Activated naive CD8-positive, alpha-beta T cell treated with anti-CD3 and anti-CD28 coated beads for 36 hours (primary cell): Measurements from ENCODE around the gene INSM1. TPM values are rescaled to one million over a fixed set of nuclear protein-coding genes. Genes with fewer than 3 reads are reported as not detected.

Experiments
- DNase-seq: peaks from one replicate; pipeline ENCODE4 v3.0.0; 2021
- H3K27ac Mint-ChIP-seq: one replicate; pipeline ENCODE4 v1.8.0; 2022; ENCODE audit warnings: mild to moderate bottlenecking, moderate library complexity, mixed read lengths
- H3K27me3 Mint-ChIP-seq: one replicate; pipeline ENCODE4 v1.8.0; 2022; ENCODE audit warnings: mild to moderate bottlenecking, mixed read lengths
- H3K36me3 Mint-ChIP-seq: one replicate; pipeline ENCODE4 v1.8.0; 2021; ENCODE audit warnings: mild to moderate bottlenecking, mixed read lengths
- H3K4me1 Mint-ChIP-seq: one replicate; pipeline ENCODE4 v1.8.0; 2021; ENCODE audit warnings: mixed read lengths
- H3K4me3 Mint-ChIP-seq: one replicate; pipeline ENCODE4 v1.8.0; 2022; ENCODE audit warnings: mild to moderate bottlenecking, moderate library complexity, mixed read lengths
- H3K9me3 Mint-ChIP-seq: one replicate; pipeline ENCODE4 v1.8.0; 2022; ENCODE audit warnings: mixed read lengths
- total RNA-seq, 2 experiments: library from RNA; stranded (reverse); gene quantifications; one replicate each; pipeline ENCODE4 v1.2.3, GENCODE V29; 2021

Gene INSM1
- total RNA-seq = under 1 TPM; 0.19 to 0.34 TPM

- peak; percentile 7 for DNase-seq
- Mint-ChIP-seq H3K9me3 (no peaks in the 10 kb centered on the region), H3K27ac (no peak within 1 kb of the TSS), H3K4me1 (peaks cover 15% of the 10 kb centered on the region), H3K36me3 (no peaks in the 10 kb centered on the region), H3K4me3 (peak within 1 kb of the TSS; percentile 55), H3K27me3 (peaks cover 81% of the 10 kb centered on the region)
These were observed at the start of gene INSM1 for GRCh38 chr20:20367575-20368417. Gene INSM1, plus strand, starts transcription at chr20:20368104. Its CDS starts 164 bp downstream, at chr20:20368268.

- no peaks in the 10 kb centered on the region for H3K27me3 Mint-ChIP-seq
- H3K4me1 Mint-ChIP-seq = no peaks in the 10 kb centered on the region
- no peak overlapping the region for H3K27ac Mint-ChIP-seq
- DNase-seq = no peak
- no peaks in the 10 kb centered on the region for H3K36me3 Mint-ChIP-seq
- no peak overlapping the region for H3K4me3 Mint-ChIP-seq
- H3K9me3 Mint-ChIP-seq = peaks cover 2% of the 10 kb centered on the region
These were observed 49.3 kb upstream of the INSM1 start for GRCh38 chr20:20318365-20319161.

GRCh38 chr20:20321134-20321533, 46.8 kb upstream of the INSM1 start:
- Mint-ChIP-seq H3K9me3 (peaks cover 2% of the 10 kb centered on the region), H3K4me3 (no peak overlapping the region), H3K4me1 (no peaks in the 10 kb centered on the region), H3K27me3 (no peaks in the 10 kb centered on the region), H3K27ac (no peak overlapping the region), H3K36me3 (no peaks in the 10 kb centered on the region)
- DNase-seq = no peak

- H3K4me1 Mint-ChIP-seq = no peaks in the 10 kb centered on the region
- no peak overlapping the region for H3K4me3 Mint-ChIP-seq
- H3K27me3 Mint-ChIP-seq = no peaks in the 10 kb centered on the region
- DNase-seq = no peak
- H3K27ac Mint-ChIP-seq = no peak overlapping the region
- no peaks in the 10 kb centered on the region for H3K36me3 Mint-ChIP-seq
- H3K9me3 Mint-ChIP-seq = peaks cover 2% of the 10 kb centered on the region
These were observed 46.0 kb upstream of the INSM1 start for GRCh38 chr20:20321917-20322316.

GRCh38 chr20:20322912-20323311, 45.0 kb upstream of the INSM1 start:
- no peaks in the 10 kb centered on the region for H3K36me3 Mint-ChIP-seq
- peaks cover 5% of the 10 kb centered on the region for H3K27me3 Mint-ChIP-seq
- H3K4me1 Mint-ChIP-seq = no peaks in the 10 kb centered on the region
- no peak overlapping the region for H3K4me3 Mint-ChIP-seq
- H3K9me3 Mint-ChIP-seq = peaks cover 2% of the 10 kb centered on the region
- DNase-seq = no peak
- no peak overlapping the region for H3K27ac Mint-ChIP-seq

- Mint-ChIP-seq H3K4me1 (no peaks in the 10 kb centered on the region), H3K27ac (no peak overlapping the region), H3K36me3 (no peaks in the 10 kb centered on the region), H3K27me3 (peaks cover 5% of the 10 kb centered on the region), H3K9me3 (no peaks in the 10 kb centered on the region), H3K4me3 (no peak overlapping the region)
- DNase-seq = no peak
These were observed 40.2 kb upstream of the INSM1 start for GRCh38 chr20:20327746-20328145.

GRCh38 chr20:20329564-20329963, 38.3 kb upstream of the INSM1 start:
- DNase-seq = no peak
- peaks cover 5% of the 10 kb centered on the region for H3K27me3 Mint-ChIP-seq
- peaks cover 2% of the 10 kb centered on the region for H3K4me1 Mint-ChIP-seq
- no peaks in the 10 kb centered on the region for H3K9me3 Mint-ChIP-seq
- no peaks in the 10 kb centered on the region for H3K36me3 Mint-ChIP-seq
- no peak overlapping the region for H3K4me3 Mint-ChIP-seq
- no peak overlapping the region for H3K27ac Mint-ChIP-seq

GRCh38 chr20:20331156-20331555, 36.7 kb upstream of the INSM1 start:
- Mint-ChIP-seq H3K9me3 (no peaks in the 10 kb centered on the region), H3K27ac (no peak overlapping the region), H3K4me1 (peaks cover 6% of the 10 kb centered on the region), H3K36me3 (no peaks in the 10 kb centered on the region), H3K27me3 (peaks cover 5% of the 10 kb centered on the region), H3K4me3 (no peak overlapping the region)
- no peak for DNase-seq

- Mint-ChIP-seq H3K27me3 (peaks cover 5% of the 10 kb centered on the region), H3K36me3 (no peaks in the 10 kb centered on the region), H3K4me1 (peaks cover 6% of the 10 kb centered on the region), H3K4me3 (no peak overlapping the region), H3K27ac (no peak overlapping the region), H3K9me3 (no peaks in the 10 kb centered on the region)
- DNase-seq = no peak
These were observed 36.1 kb upstream of the INSM1 start for GRCh38 chr20:20331817-20332216.

- no peak for DNase-seq
- Mint-ChIP-seq H3K36me3 (no peaks in the 10 kb centered on the region), H3K4me3 (no peak overlapping the region), H3K4me1 (peaks cover 6% of the 10 kb centered on the region), H3K27me3 (no peaks in the 10 kb centered on the region), H3K27ac (no peak overlapping the region), H3K9me3 (no peaks in the 10 kb centered on the region)
These were observed 34.0 kb upstream of the INSM1 start for GRCh38 chr20:20333866-20334265.

GRCh38 chr20:20334489-20334888, 33.4 kb upstream of the INSM1 start:
- H3K36me3 Mint-ChIP-seq = no peaks in the 10 kb centered on the region
- no peaks in the 10 kb centered on the region for H3K9me3 Mint-ChIP-seq
- DNase-seq = no peak
- H3K4me3 Mint-ChIP-seq = no peak overlapping the region
- peaks cover 6% of the 10 kb centered on the region for H3K4me1 Mint-ChIP-seq
- H3K27ac Mint-ChIP-seq = no peak overlapping the region
- no peaks in the 10 kb centered on the region for H3K27me3 Mint-ChIP-seq

GRCh38 chr20:20338133-20338730, 29.7 kb upstream of the INSM1 start:
- Mint-ChIP-seq H3K36me3 (no peaks in the 10 kb centered on the region), H3K27ac (no peak overlapping the region), H3K4me3 (no peak overlapping the region), H3K27me3 (no peaks in the 10 kb centered on the region), H3K4me1 (peaks cover 6% of the 10 kb centered on the region), H3K9me3 (no peaks in the 10 kb centered on the region)
- no peak for DNase-seq

GRCh38 chr20:20340443-20340842, 27.5 kb upstream of the INSM1 start:
- Mint-ChIP-seq H3K36me3 (no peaks in the 10 kb centered on the region), H3K27me3 (peaks cover 4% of the 10 kb centered on the region), H3K9me3 (no peaks in the 10 kb centered on the region), H3K4me1 (no peaks in the 10 kb centered on the region), H3K4me3 (no peak overlapping the region), H3K27ac (no peak overlapping the region)
- no peak for DNase-seq

- Mint-ChIP-seq H3K4me3 (no peak overlapping the region), H3K4me1 (no peaks in the 10 kb centered on the region), H3K27ac (no peak overlapping the region), H3K36me3 (no peaks in the 10 kb centered on the region), H3K9me3 (no peaks in the 10 kb centered on the region), H3K27me3 (peaks cover 4% of the 10 kb centered on the region)
- DNase-seq = no peak
These were observed 26.5 kb upstream of the INSM1 start for GRCh38 chr20:20341371-20341770.

- no peaks in the 10 kb centered on the region for H3K4me1 Mint-ChIP-seq
- DNase-seq = no peak
- no peaks in the 10 kb centered on the region for H3K9me3 Mint-ChIP-seq
- peaks cover 10% of the 10 kb centered on the region for H3K27me3 Mint-ChIP-seq
- H3K27ac Mint-ChIP-seq = no peak overlapping the region
- H3K4me3 Mint-ChIP-seq = no peak overlapping the region
- no peaks in the 10 kb centered on the region for H3K36me3 Mint-ChIP-seq
These were observed 25.8 kb upstream of the INSM1 start for GRCh38 chr20:20342066-20342465.
